ENCODE results near the gene PARD3. TPM values are rescaled to one million over a fixed set of nuclear protein-coding genes. Genes with fewer than 3 reads are reported as not detected.

Gene PARD3
- total RNA-seq, 1 experiment from 2014 or later: 46.3 TPM

- Histone ChIP-seq H2AFZ (ENCODE audit: low read depth, low read length, poor library complexity, severe bottlenecking) (no peak overlapping the region), H3K9me2 (ENCODE audit: insufficient read depth) (no peaks in the 10 kb centered on the region), H3K4me2 (ENCODE audit: low read length) (no peak overlapping the region), H3K27me3 (ENCODE audit: insufficient read depth, low read length) (no peaks in the 10 kb centered on the region), H3K9ac (ENCODE audit: low read length) (no peak overlapping the region), H3K4me1 (ENCODE audit: control insufficient read depth in 1 of 2, insufficient read depth in 2 of 2, low read length in 2 of 2) (peaks cover 2 to 5% of the 10 kb centered on the region in 2 experiments; a peak in 2 of 4 replicates), H3K36me3 (ENCODE audit: control insufficient read depth in 1 of 2, insufficient read depth in 2 of 2, low read length in 2 of 2) (no peaks in the 10 kb centered on the region), H3K79me2 (ENCODE audit: insufficient read depth, low read length) (no peaks in the 10 kb centered on the region), H3K27ac (ENCODE audit: low read depth, low read length) (no peak overlapping the region), H4K20me1 (ENCODE audit: insufficient read depth) (no peaks in the 10 kb centered on the region), H3K9me3 (ENCODE audit: control insufficient read depth in 1 of 2, insufficient read depth in 1 of 2, low read depth in 1 of 2, low read length in 2 of 2) (no peaks in the 10 kb centered on the region), H3K4me3 (replicated peaks in 1 of 2; ENCODE audit: low read depth in 1 of 2, low read length in 2 of 2) (no peak overlapping the region)
- ATAC-seq: no peak
- DNase-seq (ENCODE audit: low read depth, low spot score): no peak
- intact Hi-C loops (cut with micrococcal nuclease): loop anchor here (1.0 kb wide), 1 partner anchor 14 kb away; no protein-coding TSS in a partner anchor
- RAD21 ChIA-PET (ENCODE audit: low non-redundant PET in 1 of 2, low total read pairs in 2 of 2, uncharacterized antibody in 2 of 2, unreplicated experiment in 2 of 2): no interaction called here
- CTCF ChIA-PET: no interaction called here
- BruUV-seq (replicated peaks): no TSS peak
- POLR2A ChIA-PET: no interaction called here
- TF ChIP-seq EZH2 (IDR thresholded peaks at IDR 0.05): no peak
- TF ChIP-seq POLR2A (IDR thresholded peaks at IDR 0.05; ENCODE audit: borderline replicate concordance, extremely low read depth, insufficient read depth, insufficient read length): no peak
- no peak for TF ChIP-seq ELF1 (IDR thresholded peaks at IDR 0.05; ENCODE audit: borderline replicate concordance, low read depth)
- TF ChIP-seq ZFX (IDR thresholded peaks at IDR 0.05): no peak
These were observed 46.4 kb upstream of the PARD3 start for GRCh38 chr10:34861293-34862021.

GRCh38 chr10:34859170-34859569 lies 44.1 kb upstream of the PARD3 start:
- intact Hi-C loops (cut with micrococcal nuclease): no loop called here
- no peaks in the 10 kb centered on the region for H3K9me2 ChIP-seq (ENCODE audit: insufficient read depth)
- ATAC-seq (no peak), DNase-seq (ENCODE audit: low read depth, low spot score) (no peak)
- CTCF ChIA-PET: no interaction called here
- no peaks in the 10 kb centered on the region for H3K9me3 ChIP-seq (ENCODE audit: control insufficient read depth in 1 of 2, insufficient read depth in 1 of 2, low read depth in 1 of 2, low read length in 2 of 2)
- H3K4me1 ChIP-seq (ENCODE audit: control insufficient read depth in 1 of 2, insufficient read depth in 2 of 2, low read length in 2 of 2): peaks cover 2 to 5% of the 10 kb centered on the region in 2 experiments; a peak in 2 of 4 replicates
- no TSS peak for BruUV-seq (replicated peaks)
- POLR2A ChIA-PET: no interaction called here
- TF ChIP-seq ZNF274 (IDR thresholded peaks at IDR 0.05; ENCODE audit: low read depth, low read length): no peak
- TF ChIP-seq POLR2A (IDR thresholded peaks at IDR 0.05; ENCODE audit: borderline replicate concordance, extremely low read depth, insufficient read depth, insufficient read length): no peak
- no peak for TF ChIP-seq YY1 (IDR thresholded peaks at IDR 0.05; ENCODE audit: extremely low read depth, insufficient replicate concordance, low read depth, low read length)
- no peak for TF ChIP-seq SIN3A (IDR thresholded peaks at IDR 0.05; ENCODE audit: low read depth)
- no peak for TF ChIP-seq CBX3 (IDR thresholded peaks at IDR 0.05; ENCODE audit: low read depth)
- no peak for TF ChIP-seq ZBTB33 (IDR thresholded peaks at IDR 0.05; ENCODE audit: extremely low read depth, insufficient replicate concordance, low read length)
- no peak for TF ChIP-seq REST (IDR thresholded peaks at IDR 0.05; ENCODE audit: low read depth)
- H4K20me1 ChIP-seq (ENCODE audit: insufficient read depth): no peaks in the 10 kb centered on the region
- RAD21 ChIA-PET (ENCODE audit: low non-redundant PET in 1 of 2, low total read pairs in 2 of 2, uncharacterized antibody in 2 of 2, unreplicated experiment in 2 of 2): no interaction called here
- no peaks in the 10 kb centered on the region for H3K27me3 ChIP-seq (ENCODE audit: insufficient read depth, low read length)
- H3K4me3 ChIP-seq (replicated peaks in 1 of 2; ENCODE audit: low read depth in 1 of 2, low read length in 2 of 2): no peak overlapping the region
- H3K79me2 ChIP-seq (ENCODE audit: insufficient read depth, low read length): no peaks in the 10 kb centered on the region
- H3K9ac ChIP-seq (ENCODE audit: low read length): no peak overlapping the region
- no peaks in the 10 kb centered on the region for H3K36me3 ChIP-seq (ENCODE audit: control insufficient read depth in 1 of 2, insufficient read depth in 2 of 2, low read length in 2 of 2)
- H2AFZ ChIP-seq (ENCODE audit: low read depth, low read length, poor library complexity, severe bottlenecking): no peak overlapping the region
- no peak overlapping the region for H3K27ac ChIP-seq (ENCODE audit: low read depth, low read length)
- H3K4me2 ChIP-seq (ENCODE audit: low read length): no peak overlapping the region

All from HCT116 (cell line).